Stomach smooth muscle (tissue), 2 donors: ENCODE measurements around the gene PAPSS2.

Experiments
- H3K27ac ChIP-seq: one replicate; pipeline ENCODE4 v1.7.0; 2013; ENCODE audit warnings: mild to moderate bottlenecking, low read length, inconsistent platforms
- H3K27me3 ChIP-seq, 2 donors: one replicate each; pipeline ENCODE4 v1.7.0; 2013; ENCODE audit warnings: low read length in 2 of 2; ENCODE audit not compliant: insufficient read depth in 2 of 2, control insufficient read depth in 1 of 2
- H3K36me3 ChIP-seq, 2 donors: one replicate each; pipeline ENCODE4 v1.7.0; 2013; ENCODE audit warnings: low read length in 2 of 2; ENCODE audit not compliant: control insufficient read depth in 2 of 2, insufficient read depth in 2 of 2
- H3K4me1 ChIP-seq: one replicate; pipeline ENCODE4 v1.7.0; 2013; ENCODE audit warnings: low read length; ENCODE audit not compliant: control insufficient read depth, insufficient read depth
- H3K4me3 ChIP-seq, 2 donors: one replicate each; pipeline ENCODE4 v1.7.0; 2013; ENCODE audit warnings: low read length in 2 of 2
- H3K9ac ChIP-seq, 2 donors: one replicate each; pipeline ENCODE4 v1.7.0; 2013; ENCODE audit warnings: low read length in 2 of 2, mild to moderate bottlenecking in 1 of 2
- H3K9me3 ChIP-seq, 2 donors: one replicate each; pipeline ENCODE4 v1.7.0; 2013; ENCODE audit warnings: low read length in 2 of 2; ENCODE audit not compliant: control insufficient read depth in 2 of 2
- donor health status: healthy.
- donor health status: Pancreatic carcinoma.

PAPSS2 gene

DNA sequence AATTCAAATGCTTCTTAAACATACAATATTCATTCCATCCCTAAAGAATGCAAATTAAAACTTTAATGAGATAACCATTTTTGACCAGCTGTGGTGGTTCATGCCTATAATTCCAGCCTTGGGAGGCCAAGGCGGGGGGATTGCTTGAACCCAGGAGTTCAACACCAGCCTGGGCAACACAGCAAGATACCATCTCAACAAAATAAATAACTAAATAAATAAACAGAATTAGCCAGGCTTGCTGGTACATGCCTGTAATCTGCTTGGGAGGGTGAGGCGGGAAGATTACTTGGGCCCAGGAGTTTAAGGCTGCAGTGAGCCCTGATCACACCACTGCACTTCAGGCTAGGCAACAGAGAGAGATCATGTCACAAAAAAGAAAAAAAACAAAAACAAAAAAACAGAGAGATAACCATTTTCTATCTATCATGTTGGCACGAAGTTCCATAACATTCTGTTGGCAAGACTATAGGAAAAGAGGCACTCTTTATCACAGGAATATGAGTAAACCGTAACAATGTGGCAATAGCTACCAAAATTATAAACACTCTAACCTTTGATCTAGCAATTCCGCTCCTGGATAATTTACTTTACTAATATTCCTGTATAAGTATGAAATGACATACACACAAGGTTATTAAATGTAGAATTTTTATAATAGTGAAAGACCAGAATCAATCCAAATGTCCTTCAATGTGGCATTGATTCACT lies 106.1 kb downstream of the PAPSS2 start:
- Histone ChIP-seq H3K27ac (no peak overlapping the region), H3K27me3 (no peaks in the 10 kb centered on the region), H3K4me3 (no peak overlapping the region), H3K36me3 (peaks cover 2 to 19% of the 10 kb centered on the region in 2 donors), H3K9me3 (no peaks in the 10 kb centered on the region), H3K9ac (no peak overlapping the region), H3K4me1 (no peaks in the 10 kb centered on the region)

DNA sequence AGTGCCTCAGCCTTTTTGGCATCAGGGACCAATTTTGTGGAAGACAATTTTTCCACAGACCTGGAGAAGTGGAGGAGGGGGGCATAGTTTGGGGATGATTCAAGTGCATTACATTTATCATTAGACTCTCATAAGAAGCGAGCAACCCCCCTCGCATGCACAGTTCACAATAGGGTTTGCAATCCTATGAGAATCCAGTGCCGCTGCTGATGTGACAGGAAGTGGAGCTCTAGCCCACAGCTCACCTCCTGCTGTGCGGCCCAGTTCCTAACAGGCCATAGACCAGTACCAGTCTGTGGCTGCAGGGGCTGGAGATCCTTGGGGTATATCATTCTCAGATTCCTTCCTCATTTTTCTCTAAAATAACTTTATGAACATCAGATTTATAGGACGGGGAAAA lies 107.6 kb downstream of the PAPSS2 start:
- Histone ChIP-seq H3K27me3 (no peaks in the 10 kb centered on the region), H3K27ac (no peak overlapping the region), H3K9me3 (no peaks in the 10 kb centered on the region), H3K4me3 (no peak overlapping the region), H3K36me3 (peaks cover 2 to 19% of the 10 kb centered on the region in 2 donors), H3K4me1 (no peaks in the 10 kb centered on the region), H3K9ac (no peak overlapping the region)

DNA sequence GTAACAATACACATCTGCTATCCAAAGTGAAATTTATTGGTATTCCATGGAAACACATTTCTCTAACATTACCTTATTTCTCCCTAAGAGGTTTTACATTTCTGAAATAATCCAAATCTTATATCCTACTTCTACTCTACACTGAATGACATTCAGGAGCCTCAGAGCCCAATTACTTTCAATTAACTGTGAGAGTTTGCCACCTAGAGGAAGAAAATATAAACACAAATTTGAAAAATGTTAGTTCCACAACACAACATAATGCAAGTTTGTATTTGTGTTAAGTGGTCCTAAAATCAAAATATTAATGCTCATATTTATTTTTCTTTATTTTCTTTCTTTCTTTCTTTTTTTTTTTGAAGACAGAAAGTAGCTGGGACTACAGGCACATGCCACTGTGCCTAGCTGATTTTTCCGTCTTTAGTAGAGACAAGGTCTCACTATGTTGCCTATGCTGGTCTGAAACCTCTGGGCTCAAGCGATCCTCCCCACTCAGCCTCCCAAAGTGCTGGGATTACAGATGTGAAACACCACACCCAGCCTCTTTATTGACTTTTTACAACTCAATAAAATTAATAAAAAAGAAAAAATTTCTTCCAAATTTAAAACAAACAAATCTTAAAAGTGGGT lies 112.3 kb downstream of the PAPSS2 start:
- Histone ChIP-seq H3K9me3 (no peaks in the 10 kb centered on the region), H3K4me1 (no peaks in the 10 kb centered on the region), H3K4me3 (no peak overlapping the region), H3K36me3 (peaks cover 2 to 23% of the 10 kb centered on the region in 2 donors), H3K27me3 (no peaks in the 10 kb centered on the region), H3K9ac (no peak overlapping the region), H3K27ac (no peak overlapping the region)

DNA sequence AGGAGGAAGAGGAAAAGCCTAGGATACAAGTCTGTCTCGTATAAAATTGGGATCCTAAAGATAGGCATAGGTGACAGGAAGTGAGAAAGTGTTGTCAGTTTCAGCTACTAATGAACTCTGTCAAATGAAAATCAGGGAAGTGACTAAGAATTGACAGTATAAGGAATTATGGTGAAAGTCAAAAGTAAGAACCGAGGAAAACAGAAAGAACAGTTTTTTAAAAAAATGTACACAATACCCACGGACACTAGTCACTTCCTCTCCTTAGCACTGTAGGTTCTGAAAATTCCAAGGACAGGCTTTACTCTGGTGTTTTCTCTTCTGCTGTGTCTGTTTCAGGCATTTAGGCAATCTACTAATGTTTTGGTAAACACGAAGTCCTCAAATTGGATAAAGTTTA lies 116.1 kb downstream of the PAPSS2 start:
- Histone ChIP-seq H3K27ac (no peak overlapping the region), H3K36me3 (peaks cover 5 to 17% of the 10 kb centered on the region in 2 donors), H3K27me3 (no peaks in the 10 kb centered on the region), H3K9me3 (no peaks in the 10 kb centered on the region), H3K9ac (no peak overlapping the region), H3K4me3 (no peak overlapping the region), H3K4me1 (no peaks in the 10 kb centered on the region)

DNA sequence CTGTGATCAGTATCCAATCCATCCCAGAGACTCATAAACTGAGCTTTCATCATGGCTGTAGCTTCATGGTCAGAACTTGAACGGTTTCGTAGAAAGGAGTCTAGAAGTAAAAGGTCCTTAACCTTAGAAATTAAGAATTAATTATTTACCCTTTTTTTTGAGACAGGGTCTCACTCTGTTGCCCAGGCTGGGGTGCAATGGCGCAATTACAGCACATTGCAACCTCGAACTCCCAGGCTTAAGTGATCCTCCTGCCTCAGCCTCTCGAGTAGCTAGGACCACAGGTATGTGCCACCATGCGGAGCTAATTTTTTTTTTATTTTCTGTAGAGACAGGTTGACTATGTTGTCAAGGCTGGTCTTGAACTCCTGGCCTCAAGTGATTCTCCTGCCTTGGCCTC lies 116.7 kb downstream of the PAPSS2 start:
- Histone ChIP-seq H3K4me1 (no peaks in the 10 kb centered on the region), H3K27ac (no peak overlapping the region), H3K9ac (no peak overlapping the region), H3K9me3 (no peaks in the 10 kb centered on the region), H3K36me3 (peaks cover 5 to 16% of the 10 kb centered on the region in 2 donors), H3K27me3 (no peaks in the 10 kb centered on the region), H3K4me3 (no peak overlapping the region)

DNA sequence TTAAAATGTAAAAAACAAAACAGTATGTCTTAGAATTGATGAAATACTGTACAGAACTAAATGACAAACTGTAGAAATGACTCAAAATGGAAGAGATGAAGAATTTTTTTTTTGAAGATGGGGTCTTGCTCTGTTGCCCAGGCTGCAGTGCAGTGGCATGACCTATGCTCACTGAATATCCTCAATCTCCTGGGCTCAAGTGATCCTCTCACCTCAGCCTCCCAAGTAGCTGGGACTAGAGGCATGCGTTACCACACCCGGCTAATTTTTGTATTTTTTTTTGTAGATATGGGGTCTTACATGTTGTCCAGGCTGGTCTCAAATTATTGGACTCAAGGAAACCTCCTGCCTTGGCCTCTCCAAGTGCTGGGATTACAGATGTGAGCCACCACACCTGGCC lies 121.9 kb downstream of the PAPSS2 start:
- Histone ChIP-seq H3K4me1 (no peaks in the 10 kb centered on the region), H3K36me3 (peaks cover 10% of the 10 kb centered on the region in 2 donors), H3K4me3 (no peak overlapping the region)

DNA sequence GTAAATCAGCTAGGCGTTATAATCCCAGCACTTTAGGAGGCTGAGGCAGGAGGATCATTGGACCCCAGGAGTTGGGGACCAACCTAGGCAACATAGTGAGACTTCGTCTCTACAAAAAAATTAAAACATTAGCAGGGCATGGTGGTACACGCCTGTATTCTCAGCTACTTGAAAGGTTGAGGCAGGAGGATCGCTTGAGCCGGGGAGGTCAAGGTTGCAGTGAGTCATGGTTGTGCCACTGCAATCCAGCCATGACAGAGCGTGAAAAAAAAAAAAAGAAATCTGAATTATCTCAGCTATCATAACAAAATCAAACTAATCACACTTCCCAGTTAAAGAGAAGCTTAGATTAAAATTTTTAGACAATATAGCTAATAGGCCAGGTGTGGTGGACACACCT lies 123.0 kb downstream of the PAPSS2 start:
- Histone ChIP-seq H3K27ac (no peak overlapping the region), H3K9ac (no peak overlapping the region), H3K27me3 (no peaks in the 10 kb centered on the region), H3K9me3 (no peaks in the 10 kb centered on the region), H3K36me3 (peaks cover 10% of the 10 kb centered on the region in 2 donors), H3K4me3 (no peak overlapping the region), H3K4me1 (no peaks in the 10 kb centered on the region)

More for the DNA sequence above, 121.9 kb downstream of the PAPSS2 start:
- no peak overlapping the region for H3K27ac ChIP-seq
- H3K27me3 ChIP-seq = no peaks in the 10 kb centered on the region
- no peak overlapping the region for H3K9ac ChIP-seq
- no peaks in the 10 kb centered on the region for H3K9me3 ChIP-seq

DNA sequence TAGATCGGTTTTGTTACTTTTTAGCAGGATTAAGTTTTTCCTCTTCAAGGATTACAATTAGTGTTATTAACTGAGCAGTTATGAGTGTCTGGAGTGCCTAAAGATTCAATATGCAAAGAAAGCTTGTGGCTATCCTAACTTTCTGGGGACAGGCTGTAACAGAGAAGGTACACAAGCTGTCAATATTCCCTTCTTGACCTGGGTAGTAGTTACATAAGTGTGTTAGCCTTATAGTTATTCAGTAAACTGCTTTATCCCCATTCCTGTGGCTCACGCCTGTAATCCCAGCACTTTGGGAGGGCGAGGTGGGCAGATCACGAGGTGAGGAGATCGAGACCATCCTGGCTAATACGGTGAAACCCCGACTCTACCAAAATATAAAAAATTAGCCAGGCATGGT lies 126.7 kb downstream of the PAPSS2 start:
- no peak overlapping the region for H3K4me3 ChIP-seq
- no peak overlapping the region for H3K9ac ChIP-seq
- H3K36me3 ChIP-seq = peaks cover 6 to 11% of the 10 kb centered on the region in 2 donors
- H3K9me3 ChIP-seq = no peaks in the 10 kb centered on the region
- no peaks in the 10 kb centered on the region for H3K27me3 ChIP-seq
- H3K4me1 ChIP-seq = no peaks in the 10 kb centered on the region
- no peak overlapping the region for H3K27ac ChIP-seq

DNA sequence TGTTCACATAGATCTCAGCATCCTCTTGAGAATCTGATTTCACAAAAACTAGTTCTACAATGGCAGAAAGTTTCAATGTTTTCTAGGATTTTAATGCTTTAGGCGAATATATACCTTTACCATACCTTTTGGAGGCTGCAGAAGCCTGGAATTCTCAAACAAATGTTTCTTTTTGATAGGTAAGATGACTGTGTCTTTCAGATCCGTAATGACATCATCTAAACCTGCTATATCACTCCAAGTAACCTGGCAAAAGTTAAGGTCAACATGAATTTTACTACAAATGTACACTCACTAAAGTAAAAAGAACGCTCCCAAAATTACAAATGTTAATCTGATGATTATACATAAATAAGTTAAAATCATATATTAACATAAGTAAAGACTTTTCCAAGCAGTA lies 130.5 kb downstream of the PAPSS2 start:
- H3K27me3 ChIP-seq = no peaks in the 10 kb centered on the region
- H3K4me3 ChIP-seq = no peak overlapping the region
- peaks cover 0 to 11% of the 10 kb centered on the region in 2 donors for H3K36me3 ChIP-seq
- no peak overlapping the region for H3K9ac ChIP-seq
- H3K4me1 ChIP-seq = no peaks in the 10 kb centered on the region
- H3K27ac ChIP-seq = no peak overlapping the region
- no peaks in the 10 kb centered on the region for H3K9me3 ChIP-seq

DNA sequence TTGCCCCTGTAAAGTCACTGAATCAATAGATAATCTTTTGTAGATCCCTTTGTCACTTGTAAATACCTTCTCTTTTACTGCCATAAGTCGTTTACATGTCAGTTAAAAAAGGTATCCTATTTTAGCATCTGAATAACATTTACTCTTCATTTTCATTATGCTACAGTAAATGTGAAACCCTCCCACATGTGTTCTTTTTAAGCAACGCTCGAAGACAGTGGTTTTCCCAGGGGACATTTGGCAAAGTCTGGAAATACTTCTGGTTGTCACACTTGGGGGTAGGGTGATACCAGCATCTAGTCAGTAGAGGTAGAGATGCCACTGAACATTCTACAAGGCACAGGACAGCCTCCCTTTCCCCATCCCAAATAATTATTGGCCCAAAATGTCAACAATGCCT lies 134.6 kb downstream of the PAPSS2 start:
- Histone ChIP-seq H3K36me3 (peaks cover 0 to 8% of the 10 kb centered on the region in 2 donors), H3K27ac (no peak overlapping the region), H3K4me3 (no peak overlapping the region), H3K9ac (no peak overlapping the region), H3K27me3 (no peaks in the 10 kb centered on the region), H3K4me1 (no peaks in the 10 kb centered on the region), H3K9me3 (no peaks in the 10 kb centered on the region)
